Suprapubic skin (tissue), 4 donors: ENCODE data around the gene NAA20. TPM values are rescaled to one million over a fixed set of nuclear protein-coding genes. Genes with fewer than 3 reads are reported as not detected.

Source experiments
- DNase-seq, 2 donors: peaks; one replicate each; pipeline ENCODE4 v3.0.0-alpha.2; 2019; ENCODE audit warnings: low spot score in 2 of 2
- H3K27ac ChIP-seq: fragments of 200-600 bp; sonication (generic); one replicate; pipeline ENCODE4 v1.5.1; 2019
- H3K27me3 ChIP-seq: fragments of 200-600 bp; sonication (generic); one replicate; pipeline ENCODE4 v1.5.1; 2019
- H3K36me3 ChIP-seq: fragments of 200-600 bp; sonication (generic); one replicate; pipeline ENCODE4 v1.5.1; 2019
- H3K4me1 ChIP-seq: fragments of 200-600 bp; sonication (generic); one replicate; pipeline ENCODE4 v1.5.1; 2019
- H3K4me3 ChIP-seq: fragments of 200-600 bp; sonication (generic); one replicate; pipeline ENCODE4 v1.5.1; 2019; ENCODE audit warnings: mild to moderate bottlenecking
- H3K9me3 ChIP-seq: fragments of 200-600 bp; sonication (generic); one replicate; pipeline ENCODE4 v1.5.1; 2019
- CTCF ChIP-seq, 2 donors: fragments of 200-600 bp in 1 of 2; fragments of 450-650 bp in 1 of 2; sonication (generic) in 1 of 2; IDR thresholded peaks; one replicate each; pipeline ENCODE4 v1.5.1; 2016 to 2019; ENCODE audit warnings: antibody characterized with exemption in 2 of 2, mild to moderate bottlenecking in 1 of 2, moderate library complexity in 1 of 2
- EP300 ChIP-seq: sonication (generic); formaldehyde crosslinking; IDR thresholded peaks from one replicate; pipeline ENCODE4 v1.6.1; 2017; ENCODE audit warnings: antibody characterized with exemption
- POLR2A ChIP-seq, 2 donors: fragments of 450-650 bp; IDR thresholded peaks; one replicate each; pipeline ENCODE4 v1.6.1; 2017; ENCODE audit warnings: antibody characterized with exemption in 2 of 2, mild to moderate bottlenecking in 2 of 2, moderate library complexity in 2 of 2
- POLR2AphosphoS5 ChIP-seq, 3 donors: sonication (generic); formaldehyde crosslinking; IDR thresholded peaks; one replicate each; pipeline ENCODE4 v1.6.1; 2017; ENCODE audit warnings: antibody characterized with exemption in 3 of 3
- WGBS: methylation state at CpG from one replicate; pipeline ENCODE4 v1.1.5; 2018; 5-methylcytosine and 5-hydroxymethylcytosine counted together
- total RNA-seq, 4 donors: library from RNA; depleted of rRNA; stranded (reverse); fragments of >200 nt; gene quantifications; one replicate each; pipeline ENCODE4 v1.1.0, GENCODE V29; 2016

Gene NAA20
- total RNA-seq, 4 donors from 2014 or later = 20.4 to 38.1 (median 36.5) TPM

GRCh38 chr20:20031790-20032189 is 14.6 kb downstream of the NAA20 start:
- TF ChIP-seq POLR2AphosphoS5 (IDR thresholded peaks at IDR 0.05) = no peak
- no peak for TF ChIP-seq EP300
- no peak for TF ChIP-seq CTCF (IDR thresholded peaks at IDR 0.05)
- no peak for TF ChIP-seq POLR2A (IDR thresholded peaks at IDR 0.05)
- H3K36me3 ChIP-seq = peaks cover 94% of the 10 kb centered on the region
- WGBS = 81% methylated on average over 5 of the region's 5 CpGs

GRCh38 chr20:20034486-20034885 is 17.3 kb downstream of the NAA20 start:
- Histone ChIP-seq H3K27ac (no peak overlapping the region), H3K27me3 (no peaks in the 10 kb centered on the region), H3K9me3 (no peaks in the 10 kb centered on the region), H3K4me3 (no peak overlapping the region), H3K4me1 (no peaks in the 10 kb centered on the region), H3K36me3 (peaks cover 96% of the 10 kb centered on the region)
- WGBS = 86% methylated on average over 4 of the region's 4 CpGs
- no peak for DNase-seq
- no peak for TF ChIP-seq POLR2AphosphoS5 (IDR thresholded peaks at IDR 0.05)
- TF ChIP-seq POLR2A (IDR thresholded peaks at IDR 0.05) = no peak
- no peak for TF ChIP-seq CTCF (IDR thresholded peaks at IDR 0.05)
- TF ChIP-seq EP300 = no peak

More at GRCh38 chr20:20031790-20032189, 14.6 kb downstream of the NAA20 start:
- Histone ChIP-seq H3K27ac (no peak overlapping the region), H3K4me1 (no peaks in the 10 kb centered on the region), H3K4me3 (no peak overlapping the region), H3K27me3 (no peaks in the 10 kb centered on the region), H3K9me3 (no peaks in the 10 kb centered on the region)
- no peak for DNase-seq

DNA sequence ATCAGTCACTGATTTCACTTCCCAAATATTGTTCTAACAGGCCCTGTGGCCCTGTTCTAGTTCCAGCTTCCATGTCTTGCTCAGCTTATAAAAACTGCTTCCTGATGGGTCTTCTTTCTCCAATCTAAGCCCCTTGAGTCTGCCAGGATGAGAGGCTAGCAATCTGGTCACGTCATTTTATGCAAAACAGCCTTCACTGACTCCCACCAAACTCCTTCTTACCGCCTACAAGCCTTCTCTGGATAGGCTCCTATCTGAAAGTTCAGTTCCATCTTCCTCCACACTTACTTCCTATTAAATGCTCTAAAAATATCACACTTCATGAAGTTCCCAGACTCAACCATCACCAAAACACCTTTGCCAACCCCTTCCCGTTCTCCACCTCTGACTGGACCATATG is 19.6 kb downstream of the NAA20 start:
- Histone ChIP-seq H3K36me3 (peaks cover 98% of the 10 kb centered on the region), H3K27ac (no peak overlapping the region), H3K9me3 (no peaks in the 10 kb centered on the region), H3K27me3 (no peaks in the 10 kb centered on the region), H3K4me3 (no peak overlapping the region), H3K4me1 (no peaks in the 10 kb centered on the region)
- TF ChIP-seq POLR2AphosphoS5 (IDR thresholded peaks at IDR 0.05) (no peak), POLR2A (IDR thresholded peaks at IDR 0.05) (no peak), EP300 (no peak), CTCF (IDR thresholded peaks at IDR 0.05) (no peak)
- DNase-seq = no peak
- 86% methylated on average over 3 of the region's 3 CpGs for WGBS

DNA sequence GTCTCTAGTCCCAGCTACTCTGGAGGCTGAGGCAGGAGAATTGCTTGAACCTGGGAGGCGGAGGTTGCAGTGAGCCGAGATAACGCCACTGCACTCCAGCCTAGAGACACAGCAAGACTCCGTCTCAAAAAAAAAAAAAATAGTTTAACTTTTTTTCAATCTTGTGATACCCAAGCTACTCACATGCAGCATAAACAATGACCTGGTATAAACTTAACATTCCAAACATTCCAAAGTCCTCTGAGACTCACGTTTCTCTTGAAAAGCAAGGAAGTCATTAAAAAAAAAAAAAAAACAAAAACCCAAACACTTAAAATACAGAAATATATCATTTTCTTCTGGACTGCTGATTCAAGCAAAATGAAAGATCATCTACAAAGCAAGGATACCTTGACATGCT is 20.8 kb downstream of the NAA20 start:
- 76% methylated on average over 5 of the region's 5 CpGs for WGBS
- Histone ChIP-seq H3K9me3 (no peaks in the 10 kb centered on the region), H3K4me1 (no peaks in the 10 kb centered on the region), H3K4me3 (no peak overlapping the region), H3K27me3 (no peaks in the 10 kb centered on the region), H3K27ac (no peak overlapping the region), H3K36me3 (peaks cover 98% of the 10 kb centered on the region)
- no peak for DNase-seq
- TF ChIP-seq POLR2AphosphoS5 (IDR thresholded peaks at IDR 0.05) = no peak
- TF ChIP-seq POLR2A (IDR thresholded peaks at IDR 0.05) = no peak

GRCh38 chr20:20038586-20038985 is 21.4 kb downstream of the NAA20 start:
- Histone ChIP-seq H3K4me3 (no peak overlapping the region), H3K4me1 (no peaks in the 10 kb centered on the region), H3K36me3 (peaks cover 98% of the 10 kb centered on the region), H3K9me3 (no peaks in the 10 kb centered on the region), H3K27me3 (no peaks in the 10 kb centered on the region), H3K27ac (no peak overlapping the region)
- 90% methylated on average over 4 of the region's 6 CpGs for WGBS
- no peak for TF ChIP-seq POLR2A (IDR thresholded peaks at IDR 0.05)
- TF ChIP-seq CTCF (IDR thresholded peaks at IDR 0.05) = no peak
- no peak for TF ChIP-seq EP300
- TF ChIP-seq POLR2AphosphoS5 (IDR thresholded peaks at IDR 0.05) = no peak
- DNase-seq = no peak

- Histone ChIP-seq H3K4me1 (no peaks in the 10 kb centered on the region), H3K27ac (no peak overlapping the region), H3K4me3 (no peak overlapping the region), H3K9me3 (no peaks in the 10 kb centered on the region), H3K36me3 (peaks cover 100% of the 10 kb centered on the region), H3K27me3 (no peaks in the 10 kb centered on the region)
- no peak for DNase-seq
- no peak for TF ChIP-seq EP300
- TF ChIP-seq POLR2A (IDR thresholded peaks at IDR 0.05) = no peak
- TF ChIP-seq CTCF (IDR thresholded peaks at IDR 0.05) = no peak
- TF ChIP-seq POLR2AphosphoS5 (IDR thresholded peaks at IDR 0.05) = no peak
- 90% methylated on average over 6 of the region's 6 CpGs for WGBS
These were observed 22.7 kb downstream of the NAA20 start for GRCh38 chr20:20039752-20040387.
